Astrocyte of the cerebellum (primary cell): ENCODE results near the gene GOLGA6C.
"Not testable (repeated sequence)": the region's sequence is repeated elsewhere in the genome, so short reads cannot be mapped to it uniquely, and the experiment has no call there.

Experiments used
- DNase-seq: peaks from one replicate; pipeline ENCODE4 v3.0.0-alpha.2; 2011; ENCODE audit warnings: low read depth
- H3K4me3 ChIP-seq: 2 replicates; pipeline ENCODE4 v1.5.1; 2011; ENCODE audit warnings: mild to moderate bottlenecking, low read depth, low read length, moderate library complexity
- in situ Hi-C: cut with HindIII; loops from 2 replicates; pipeline ENCODE4 v1.10.0; 2017; ENCODE audit warnings: low sequenced_read_pairs
- TF ChIP-seq, protein P1 (sequence below): IDR thresholded peaks from 2 replicates; pipeline ENCODE4 v1.5.1; 2012; ENCODE audit warnings: low read length, low read depth, moderate library complexity, mild to moderate bottlenecking; ENCODE audit errors: missing control alignments

The GOLGA6C gene

DNA sequence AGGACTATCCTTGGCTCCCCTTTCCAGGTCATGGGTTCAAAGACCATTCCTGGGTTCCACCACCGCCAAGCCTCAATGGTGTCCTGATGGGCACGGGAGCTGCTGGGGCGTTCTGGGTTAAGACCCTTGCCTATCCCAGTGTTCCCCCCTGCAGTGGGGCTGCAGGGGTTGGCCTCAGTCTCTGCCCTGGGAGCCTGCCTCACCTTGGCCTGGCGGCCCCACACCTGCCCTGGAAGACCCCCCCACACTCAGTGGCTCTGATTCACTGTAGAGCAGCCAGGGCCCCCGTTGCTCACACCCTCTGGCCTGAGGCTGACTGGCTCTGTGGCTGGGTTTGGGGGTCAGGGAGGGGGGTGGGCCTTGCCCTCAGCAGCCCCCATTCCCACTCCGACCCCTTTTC is 34.4 kb upstream of the GOLGA6C start:
- TF ChIP-seq, protein P1, sequence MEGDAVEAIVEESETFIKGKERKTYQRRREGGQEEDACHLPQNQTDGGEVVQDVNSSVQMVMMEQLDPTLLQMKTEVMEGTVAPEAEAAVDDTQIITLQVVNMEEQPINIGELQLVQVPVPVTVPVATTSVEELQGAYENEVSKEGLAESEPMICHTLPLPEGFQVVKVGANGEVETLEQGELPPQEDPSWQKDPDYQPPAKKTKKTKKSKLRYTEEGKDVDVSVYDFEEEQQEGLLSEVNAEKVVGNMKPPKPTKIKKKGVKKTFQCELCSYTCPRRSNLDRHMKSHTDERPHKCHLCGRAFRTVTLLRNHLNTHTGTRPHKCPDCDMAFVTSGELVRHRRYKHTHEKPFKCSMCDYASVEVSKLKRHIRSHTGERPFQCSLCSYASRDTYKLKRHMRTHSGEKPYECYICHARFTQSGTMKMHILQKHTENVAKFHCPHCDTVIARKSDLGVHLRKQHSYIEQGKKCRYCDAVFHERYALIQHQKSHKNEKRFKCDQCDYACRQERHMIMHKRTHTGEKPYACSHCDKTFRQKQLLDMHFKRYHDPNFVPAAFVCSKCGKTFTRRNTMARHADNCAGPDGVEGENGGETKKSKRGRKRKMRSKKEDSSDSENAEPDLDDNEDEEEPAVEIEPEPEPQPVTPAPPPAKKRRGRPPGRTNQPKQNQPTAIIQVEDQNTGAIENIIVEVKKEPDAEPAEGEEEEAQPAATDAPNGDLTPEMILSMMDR: no peak
- no peak overlapping the region for H3K4me3 ChIP-seq
- in situ Hi-C loops: no loop called here
- no peak for DNase-seq

- DNase-seq: no peak
- TF ChIP-seq, protein P1: no peak
- in situ Hi-C loops: no loop called here
- no peak overlapping the region for H3K4me3 ChIP-seq
Measured at GRCh38 chr15:75224281-75224680, 33.9 kb upstream of the GOLGA6C start.

- DNase-seq, H3K4me3 ChIP-seq, in situ Hi-C loops: not testable (repeated sequence)
Measured at GRCh38 chr15:75225102-75225836, 32.9 kb upstream of the GOLGA6C start.

GRCh38 chr15:75225951-75226732 is 32.0 kb upstream of the GOLGA6C start:
- in situ Hi-C loops: no loop called here
- TF ChIP-seq, protein P1: no peak
- no peak overlapping the region for H3K4me3 ChIP-seq
- no peak for DNase-seq

DNA sequence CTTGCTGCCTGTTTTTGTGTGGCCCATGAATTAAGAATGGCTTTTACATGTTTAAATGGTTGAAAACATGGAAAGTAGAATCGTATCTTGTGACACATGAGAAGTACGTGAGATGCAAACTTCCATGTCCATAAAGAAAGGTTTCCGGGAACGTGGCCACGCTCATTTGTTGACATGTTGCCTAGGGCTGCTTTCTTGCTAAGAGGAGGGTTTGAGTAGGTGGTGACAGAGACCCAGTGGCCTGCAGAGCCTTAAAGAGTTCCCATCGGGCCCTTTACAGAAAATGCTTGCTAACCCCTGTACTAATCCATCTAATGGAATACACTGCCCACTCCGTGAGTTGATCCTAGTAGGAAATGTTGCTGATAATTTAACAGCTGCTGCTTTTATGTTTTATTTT is 31.0 kb upstream of the GOLGA6C start:
- DNase-seq, H3K4me3 ChIP-seq, in situ Hi-C loops: not testable (repeated sequence)

DNA sequence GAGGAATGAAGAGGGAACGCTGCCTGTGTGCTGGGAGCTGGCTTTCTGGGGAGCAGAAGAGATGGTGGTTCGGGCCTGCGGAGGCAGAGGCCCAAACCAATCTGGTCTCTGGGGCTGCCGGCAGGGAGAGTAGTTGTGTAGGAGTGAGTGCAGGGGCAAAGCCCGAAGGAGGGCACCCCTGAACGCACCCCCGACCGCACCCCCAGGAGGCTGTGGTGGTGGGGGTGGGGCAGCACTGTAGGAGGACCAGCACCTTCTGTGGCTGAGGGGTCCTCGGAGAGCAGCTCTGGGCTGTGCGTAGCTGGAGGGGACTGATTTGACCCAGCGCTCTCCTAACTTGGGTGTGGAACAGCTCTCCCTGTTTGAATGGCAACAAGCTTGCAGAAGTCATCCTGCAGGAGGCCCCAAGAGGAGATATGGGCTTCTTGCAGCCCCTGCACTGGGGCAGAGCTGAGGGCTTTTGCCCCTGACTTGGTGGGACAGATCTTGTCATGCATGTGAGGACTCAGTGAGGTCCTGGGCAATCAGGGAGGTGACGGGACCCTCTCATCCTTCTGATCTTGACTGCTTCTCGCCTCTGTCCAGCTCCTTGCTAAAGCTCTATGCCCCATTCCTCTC is 30.4 kb upstream of the GOLGA6C start:
- H3K4me3 ChIP-seq: no peak overlapping the region
- in situ Hi-C loops: no loop called here
- TF ChIP-seq, protein P1: no peak
- DNase-seq: no peak

- no peak overlapping the region for H3K4me3 ChIP-seq
- in situ Hi-C loops: no loop called here
- no peak for DNase-seq
- TF ChIP-seq, protein P1: no peak
Measured at GRCh38 chr15:75228787-75229186, 29.3 kb upstream of the GOLGA6C start.
